Measurements from ENCODE around the gene CCDC15.
A peak's percentile ranks its signal among the peaks of the same experiment; 100 is the strongest.

The CCDC15 gene

GRCh38 chr11:125078516-125079140 is 124.6 kb downstream of the CCDC15 start:
- in situ Hi-C loops (cut with HindIII; ENCODE audit: low sequenced_read_pairs): no loop called here
- H3K4me3 ChIP-seq (ENCODE audit: low read depth, low read length): no peak overlapping the region
- DNase-seq (ENCODE audit: low read depth, low spot score): no peak
- no peak for TF ChIP-seq CTCF (IDR thresholded peaks at IDR 0.05; ENCODE audit: low read depth, low read length)

- DNase-seq (ENCODE audit: low read depth, low spot score): peak; percentile 72
- H3K4me3 ChIP-seq (ENCODE audit: low read depth, low read length): no peak overlapping the region
- TF ChIP-seq CTCF (IDR thresholded peaks at IDR 0.05; ENCODE audit: low read depth, low read length): no peak
- in situ Hi-C loops (cut with HindIII; ENCODE audit: low sequenced_read_pairs): no loop called here
These were observed 125.3 kb downstream of the CCDC15 start for GRCh38 chr11:125079151-125079877.

GRCh38 chr11:125079878-125080530 is 126.0 kb downstream of the CCDC15 start:
- in situ Hi-C loops (cut with HindIII; ENCODE audit: low sequenced_read_pairs): no loop called here
- no peak overlapping the region for H3K4me3 ChIP-seq (ENCODE audit: low read depth, low read length)
- DNase-seq (ENCODE audit: low read depth, low spot score): no peak
- TF ChIP-seq CTCF (IDR thresholded peaks at IDR 0.05; ENCODE audit: low read depth, low read length): no peak

- DNase-seq (ENCODE audit: low read depth, low spot score): no peak
- no peak overlapping the region for H3K4me3 ChIP-seq (ENCODE audit: low read depth, low read length)
- in situ Hi-C loops (cut with HindIII; ENCODE audit: low sequenced_read_pairs): no loop called here
- TF ChIP-seq CTCF (IDR thresholded peaks at IDR 0.05; ENCODE audit: low read depth, low read length): no peak
These were observed 126.5 kb downstream of the CCDC15 start for GRCh38 chr11:125080531-125080911.

- H3K4me3 ChIP-seq (ENCODE audit: low read depth, low read length): no peak overlapping the region
- DNase-seq (ENCODE audit: low read depth, low spot score): no peak
- in situ Hi-C loops (cut with HindIII; ENCODE audit: low sequenced_read_pairs): no loop called here
- no peak for TF ChIP-seq CTCF (IDR thresholded peaks at IDR 0.05; ENCODE audit: low read depth, low read length)
These were observed 127.2 kb downstream of the CCDC15 start for GRCh38 chr11:125081098-125081798.

GRCh38 chr11:125082040-125082439 is 128.0 kb downstream of the CCDC15 start:
- in situ Hi-C loops (cut with HindIII; ENCODE audit: low sequenced_read_pairs): no loop called here
- no peak for DNase-seq (ENCODE audit: low read depth, low spot score)
- no peak overlapping the region for H3K4me3 ChIP-seq (ENCODE audit: low read depth, low read length)
- no peak for TF ChIP-seq CTCF (IDR thresholded peaks at IDR 0.05; ENCODE audit: low read depth, low read length)
